Measurements from ENCODE around the gene ATP6V0E2.
A peak's percentile ranks its signal among the peaks of the same experiment; 100 is the strongest.

The ATP6V0E2 gene

GRCh38 chr7:149867762-149868622 is 5.8 kb upstream of the ATP6V0E2 start:
- Histone ChIP-seq H3K36me3 (ENCODE audit: insufficient read depth, low read depth, low read length) (no peaks in the 10 kb centered on the region), H3K9ac (ENCODE audit: low read depth, low read length) (no peak overlapping the region), H3K4me1 (ENCODE audit: insufficient read depth, low read length) (peaks cover 5% of the 10 kb centered on the region; the same call in 1 of the 2 replicates), H3K27ac (ENCODE audit: low read length) (no peak overlapping the region), H3K9me3 (ENCODE audit: insufficient read depth, low read depth, low read length) (no peaks in the 10 kb centered on the region), H3K4me3 (ENCODE audit: low read length) (no peak overlapping the region), H3K27me3 (ENCODE audit: insufficient read depth, low read length) (peaks cover 12% of the 10 kb centered on the region; the same call in 1 of the 2 replicates)

GRCh38 chr7:149868623-149869290 is 5.0 kb upstream of the ATP6V0E2 start:
- Histone ChIP-seq H3K4me1 (ENCODE audit: insufficient read depth, low read length) (peaks cover 6% of the 10 kb centered on the region; the same call in 1 of the 2 replicates), H3K27ac (ENCODE audit: low read length) (no peak overlapping the region), H3K9ac (ENCODE audit: low read depth, low read length) (no peak overlapping the region), H3K36me3 (ENCODE audit: insufficient read depth, low read depth, low read length) (no peaks in the 10 kb centered on the region), H3K27me3 (ENCODE audit: insufficient read depth, low read length) (peaks cover 13% of the 10 kb centered on the region; the same call in 1 of the 2 replicates), H3K9me3 (ENCODE audit: insufficient read depth, low read depth, low read length) (no peaks in the 10 kb centered on the region), H3K4me3 (ENCODE audit: low read length) (no peak overlapping the region)

GRCh38 chr7:149869291-149869650 is 4.5 kb upstream of the ATP6V0E2 start:
- Histone ChIP-seq H3K36me3 (ENCODE audit: insufficient read depth, low read depth, low read length) (no peaks in the 10 kb centered on the region), H3K4me1 (ENCODE audit: insufficient read depth, low read length) (peaks cover 6% of the 10 kb centered on the region; the same call in 1 of the 2 replicates), H3K4me3 (ENCODE audit: low read length) (no peak overlapping the region), H3K9ac (ENCODE audit: low read depth, low read length) (no peak overlapping the region), H3K27me3 (ENCODE audit: insufficient read depth, low read length) (peaks cover 18% of the 10 kb centered on the region), H3K9me3 (ENCODE audit: insufficient read depth, low read depth, low read length) (no peaks in the 10 kb centered on the region), H3K27ac (ENCODE audit: low read length) (no peak overlapping the region)

GRCh38 chr7:149869867-149870266 is 3.9 kb upstream of the ATP6V0E2 start:
- Histone ChIP-seq H3K27ac (ENCODE audit: low read length) (no peak overlapping the region), H3K9ac (ENCODE audit: low read depth, low read length) (no peak overlapping the region), H3K4me1 (ENCODE audit: insufficient read depth, low read length) (peaks cover 6% of the 10 kb centered on the region; the same call in 1 of the 2 replicates), H3K36me3 (ENCODE audit: insufficient read depth, low read depth, low read length) (no peaks in the 10 kb centered on the region), H3K9me3 (ENCODE audit: insufficient read depth, low read depth, low read length) (no peaks in the 10 kb centered on the region), H3K4me3 (ENCODE audit: low read length) (no peak overlapping the region), H3K27me3 (ENCODE audit: insufficient read depth, low read length) (peaks cover 24% of the 10 kb centered on the region)

GRCh38 chr7:149870274-149870673 is 3.5 kb upstream of the ATP6V0E2 start:
- no peaks in the 10 kb centered on the region for H3K36me3 ChIP-seq (ENCODE audit: insufficient read depth, low read depth, low read length)
- no peak overlapping the region for H3K27ac ChIP-seq (ENCODE audit: low read length)
- H3K4me3 ChIP-seq (ENCODE audit: low read length), result no peak overlapping the region
- H3K9me3 ChIP-seq (ENCODE audit: insufficient read depth, low read depth, low read length), result no peaks in the 10 kb centered on the region
- H3K27me3 ChIP-seq (ENCODE audit: insufficient read depth, low read length), result peaks cover 28% of the 10 kb centered on the region
- H3K9ac ChIP-seq (ENCODE audit: low read depth, low read length), result no peak overlapping the region
- H3K4me1 ChIP-seq (ENCODE audit: insufficient read depth, low read length), result peaks cover 6% of the 10 kb centered on the region; the same call in 1 of the 2 replicates

GRCh38 chr7:149870701-149871483 is 2.9 kb upstream of the ATP6V0E2 start:
- H3K36me3 ChIP-seq (ENCODE audit: insufficient read depth, low read depth, low read length), result no peaks in the 10 kb centered on the region
- H3K9me3 ChIP-seq (ENCODE audit: insufficient read depth, low read depth, low read length), result no peaks in the 10 kb centered on the region
- peaks cover 31% of the 10 kb centered on the region for H3K27me3 ChIP-seq (ENCODE audit: insufficient read depth, low read length)
- no peak overlapping the region for H3K27ac ChIP-seq (ENCODE audit: low read length)
- peaks cover 6% of the 10 kb centered on the region; the same call in 1 of the 2 replicates for H3K4me1 ChIP-seq (ENCODE audit: insufficient read depth, low read length)
- H3K9ac ChIP-seq (ENCODE audit: low read depth, low read length), result no peak overlapping the region
- no peak overlapping the region for H3K4me3 ChIP-seq (ENCODE audit: low read length)

- H3K27ac ChIP-seq (ENCODE audit: low read length), result no peak overlapping the region
Measured at GRCh38 chr7:149871576-149871975, 2.2 kb upstream of the ATP6V0E2 start.

GRCh38 chr7:149872419-149873073 is 1.2 kb upstream of the ATP6V0E2 start:
- Histone ChIP-seq H3K9ac (ENCODE audit: low read depth, low read length) (peak overlapping the region; percentile 60; the same call in 1 of the 2 replicates), H3K27ac (ENCODE audit: low read length) (no peak overlapping the region), H3K4me1 (ENCODE audit: insufficient read depth, low read length) (peaks cover 6% of the 10 kb centered on the region; the same call in 1 of the 2 replicates), H3K4me3 (ENCODE audit: low read length) (peak overlapping the region; percentile 73), H3K9me3 (ENCODE audit: insufficient read depth, low read depth, low read length) (no peaks in the 10 kb centered on the region), H3K36me3 (ENCODE audit: insufficient read depth, low read depth, low read length) (no peaks in the 10 kb centered on the region), H3K27me3 (ENCODE audit: insufficient read depth, low read length) (peaks cover 31% of the 10 kb centered on the region)

More at GRCh38 chr7:149871576-149871975, 2.2 kb upstream of the ATP6V0E2 start:
- Histone ChIP-seq H3K9me3 (ENCODE audit: insufficient read depth, low read depth, low read length) (no peaks in the 10 kb centered on the region), H3K27me3 (ENCODE audit: insufficient read depth, low read length) (peaks cover 31% of the 10 kb centered on the region), H3K4me1 (ENCODE audit: insufficient read depth, low read length) (peaks cover 6% of the 10 kb centered on the region; the same call in 1 of the 2 replicates), H3K36me3 (ENCODE audit: insufficient read depth, low read depth, low read length) (no peaks in the 10 kb centered on the region), H3K4me3 (ENCODE audit: low read length) (no peak overlapping the region), H3K9ac (ENCODE audit: low read depth, low read length) (no peak overlapping the region)

GRCh38 chr7:149873970-149874643 is 338 bp downstream of the ATP6V0E2 start:
- Histone ChIP-seq H3K27ac (ENCODE audit: low read length) (no peak overlapping the region), H3K36me3 (ENCODE audit: insufficient read depth, low read depth, low read length) (no peaks in the 10 kb centered on the region), H3K4me1 (ENCODE audit: insufficient read depth, low read length) (peaks cover 6% of the 10 kb centered on the region; the same call in 1 of the 2 replicates), H3K9me3 (ENCODE audit: insufficient read depth, low read depth, low read length) (no peaks in the 10 kb centered on the region), H3K27me3 (ENCODE audit: insufficient read depth, low read length) (peaks cover 31% of the 10 kb centered on the region), H3K4me3 (ENCODE audit: low read length) (peak overlapping the region; percentile 73), H3K9ac (ENCODE audit: low read depth, low read length) (peak overlapping the region; percentile 54; the same call in 1 of the 2 replicates)

GRCh38 chr7:149874644-149875028 is 867 bp downstream of the ATP6V0E2 start:
- Histone ChIP-seq H3K4me3 (ENCODE audit: low read length) (peak overlapping the region; percentile 73), H3K27ac (ENCODE audit: low read length) (no peak overlapping the region), H3K9me3 (ENCODE audit: insufficient read depth, low read depth, low read length) (no peaks in the 10 kb centered on the region), H3K9ac (ENCODE audit: low read depth, low read length) (no peak overlapping the region), H3K4me1 (ENCODE audit: insufficient read depth, low read length) (peaks cover 6% of the 10 kb centered on the region; the same call in 1 of the 2 replicates), H3K36me3 (ENCODE audit: insufficient read depth, low read depth, low read length) (no peaks in the 10 kb centered on the region), H3K27me3 (ENCODE audit: insufficient read depth, low read length) (peaks cover 31% of the 10 kb centered on the region)

Measured in iPS-20b (cell line).